ES-I3 (cell line): ENCODE data around the gene ADAM29.
"Not testable (repeated sequence)": the region's sequence is repeated elsewhere in the genome, so short reads cannot be mapped to it uniquely, and the experiment has no call there.

Experiments
- H3K36me3 ChIP-seq: 2 replicates; pipeline ENCODE4 v1.6.1; 2013; ENCODE audit warnings: mild to moderate bottlenecking, low read length, control low read depth, moderate library complexity; ENCODE audit not compliant: insufficient read depth
- H3K4me1 ChIP-seq: 2 replicates; pipeline ENCODE4 v1.6.1; 2013; ENCODE audit warnings: mild to moderate bottlenecking, control low read depth, low read length; ENCODE audit not compliant: insufficient read depth
- H3K9ac ChIP-seq: 2 replicates; pipeline ENCODE4 v1.6.1; 2013; ENCODE audit warnings: low read depth, mild to moderate bottlenecking, low read length, moderate library complexity
- H3K9me3 ChIP-seq: 2 replicates; pipeline ENCODE4 v1.6.1; 2013; ENCODE audit warnings: mild to moderate bottlenecking, low read length, moderate library complexity; ENCODE audit not compliant: control insufficient read depth, insufficient read depth

Gene ADAM29

DNA sequence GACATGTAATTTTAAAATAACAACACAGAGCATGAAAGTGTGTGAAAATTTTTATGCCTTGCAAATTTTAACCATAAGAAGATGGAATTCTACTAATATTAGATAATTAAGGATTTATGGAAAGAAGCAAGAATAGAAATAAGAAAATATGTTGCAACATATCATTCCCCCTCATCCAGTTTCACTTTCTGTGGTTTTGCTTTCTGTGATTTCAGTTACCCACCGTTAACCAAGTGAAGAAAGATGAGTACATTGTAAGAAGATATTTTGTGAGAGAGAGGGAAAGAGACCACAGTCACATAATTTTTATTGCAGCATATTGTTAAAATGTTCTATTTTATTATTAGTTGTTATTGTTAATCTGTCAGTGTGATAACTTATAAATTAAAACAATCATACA, 77.9 kb downstream of the ADAM29 start:
- Histone ChIP-seq H3K9ac (no peak overlapping the region), H3K36me3 (no peaks in the 10 kb centered on the region), H3K9me3 (no peaks in the 10 kb centered on the region), H3K4me1 (no peaks in the 10 kb centered on the region)

GRCh38 chr4:174999407-174999806, 81.2 kb downstream of the ADAM29 start:
- Histone ChIP-seq H3K9me3 (no peaks in the 10 kb centered on the region), H3K4me1 (no peaks in the 10 kb centered on the region)

GRCh38 chr4:175017751-175018150, 99.6 kb downstream of the ADAM29 start:
- no peaks in the 10 kb centered on the region for H3K9me3 ChIP-seq
- no peak overlapping the region for H3K9ac ChIP-seq
- H3K36me3 ChIP-seq: no peaks in the 10 kb centered on the region
- H3K4me1 ChIP-seq: no peaks in the 10 kb centered on the region

More at GRCh38 chr4:174999407-174999806, 81.2 kb downstream of the ADAM29 start:
- Histone ChIP-seq H3K9ac (no peak overlapping the region), H3K36me3 (no peaks in the 10 kb centered on the region)

DNA sequence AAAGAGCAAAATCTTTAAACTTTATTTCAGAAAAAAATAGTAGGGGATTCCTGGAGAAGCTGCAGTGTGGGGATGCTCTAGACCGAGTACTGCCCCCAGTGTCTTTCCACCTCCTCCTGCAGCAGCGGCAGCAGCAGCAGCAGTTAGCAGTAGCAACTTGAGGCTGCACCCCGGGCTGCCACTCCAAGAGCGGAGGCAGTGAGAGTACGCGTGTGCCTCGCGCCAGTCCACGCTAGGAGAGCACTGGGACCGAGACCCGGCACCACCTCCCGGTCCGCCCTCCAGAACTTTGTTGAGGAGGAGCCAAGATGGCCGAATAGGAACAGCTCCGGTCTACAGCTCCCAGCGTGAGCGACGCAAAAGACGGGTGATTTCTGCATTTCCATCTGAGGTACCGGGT, 101.3 kb downstream of the ADAM29 start:
- not testable (repeated sequence) for H3K9ac ChIP-seq, H3K4me1 ChIP-seq, H3K36me3 ChIP-seq, H3K9me3 ChIP-seq
